GM19395 (cell line): Measurements from ENCODE around the gene SNX1.
A peak's percentile ranks its signal among the peaks of the same experiment; 100 is the strongest.
"Not testable (repeated sequence)": the region's sequence is repeated elsewhere in the genome, so short reads cannot be mapped to it uniquely, and the experiment has no call there.

ENCODE experiments used
- ATAC-seq: cut with Tn5 transposase; IDR thresholded peaks from one replicate; pipeline ENCODE4 v1.9.1; 2021; ENCODE audit warnings: mild to moderate bottlenecking, moderate library complexity; ENCODE audit not compliant: unreplicated experiment

The SNX1 gene

DNA sequence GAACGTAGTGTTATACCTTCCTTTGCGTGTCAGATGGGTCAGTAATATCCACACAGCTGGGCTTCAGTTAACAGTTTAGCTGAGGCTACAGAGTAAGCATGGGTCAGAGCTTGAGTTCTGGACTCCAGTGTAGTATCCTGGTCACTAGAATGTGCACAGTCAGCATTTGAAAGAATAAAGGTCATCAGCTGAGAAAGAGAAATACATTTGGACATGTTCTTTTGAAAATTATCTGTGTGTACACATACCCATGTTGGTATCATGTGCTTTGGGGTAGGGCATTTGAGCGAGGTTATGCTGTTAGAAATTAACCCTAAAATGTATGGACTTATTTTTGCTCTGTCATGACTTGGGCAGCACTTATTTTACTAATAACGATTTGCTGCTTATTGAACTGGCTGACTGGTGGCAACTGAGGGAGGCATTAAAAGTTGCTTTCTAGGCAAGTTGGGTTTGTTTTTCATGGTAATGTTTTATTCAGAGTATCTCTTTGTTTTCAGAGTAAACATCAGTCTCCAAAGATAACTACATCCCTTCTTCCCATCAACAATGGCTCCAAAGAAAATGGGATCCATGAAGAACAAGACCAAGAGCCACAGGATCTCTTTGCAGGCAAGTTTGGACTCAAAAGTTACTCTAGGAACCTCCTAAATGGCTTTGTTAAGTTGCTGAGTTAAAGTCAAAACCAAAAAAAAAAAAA lies 16.4 kb downstream of the SNX1 start:
- no peak for ATAC-seq

DNA sequence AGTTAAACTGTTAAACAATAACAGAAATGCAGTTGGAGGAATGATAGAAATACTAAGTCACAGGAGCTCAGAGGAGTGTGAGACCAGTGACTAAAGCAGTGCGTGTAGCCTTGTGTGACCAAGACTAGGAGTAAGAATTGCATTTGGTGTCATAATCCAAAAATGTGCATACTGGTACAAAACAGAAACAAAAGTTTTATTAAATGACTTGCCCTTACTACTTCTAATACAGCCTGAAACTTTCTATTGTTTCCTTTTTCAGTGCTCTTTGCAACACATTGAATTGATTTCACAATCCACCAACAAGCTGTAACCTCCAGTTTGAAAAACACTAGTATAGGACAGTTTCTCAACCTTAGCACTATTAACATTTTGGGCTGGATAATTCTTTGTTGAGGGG lies 17.1 kb downstream of the SNX1 start:
- no peak for ATAC-seq

DNA sequence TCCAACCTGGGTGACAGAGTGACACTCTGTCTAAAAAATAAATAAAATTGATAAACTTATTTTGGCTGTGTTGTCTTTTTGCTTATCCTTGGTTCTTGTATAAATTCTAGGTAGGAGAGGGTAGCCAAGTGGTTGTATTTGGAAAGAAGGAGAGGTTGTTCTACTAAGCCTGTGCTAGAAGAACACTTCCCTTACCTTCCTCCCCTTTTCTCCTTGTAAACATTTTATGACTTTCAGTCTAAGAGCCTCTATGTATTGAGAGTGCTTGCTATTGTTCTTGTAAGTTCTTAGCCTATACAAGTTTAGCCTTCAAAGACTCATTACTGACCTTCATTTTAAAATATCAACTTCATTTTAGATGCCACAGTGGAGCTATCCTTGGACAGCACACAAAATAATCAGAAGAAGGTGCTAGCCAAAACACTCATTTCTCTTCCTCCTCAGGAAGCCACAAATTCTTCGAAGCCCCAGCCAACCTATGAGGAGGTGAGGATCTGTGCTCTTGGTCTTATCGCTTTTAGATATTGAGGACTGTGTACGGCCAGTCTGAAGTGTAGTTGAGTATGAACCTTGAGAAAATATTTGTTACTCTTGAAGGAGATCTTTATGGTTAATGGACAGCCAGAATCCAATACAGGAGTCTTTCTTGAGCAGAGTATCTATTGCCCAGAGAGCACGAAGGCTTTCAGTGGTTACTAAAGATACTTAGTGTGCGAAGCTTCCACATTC lies 22.1 kb downstream of the SNX1 start:
- ATAC-seq = no peak

GRCh38 chr15:64120322-64120721 lies 24.5 kb downstream of the SNX1 start:
- not testable (repeated sequence) for ATAC-seq

DNA sequence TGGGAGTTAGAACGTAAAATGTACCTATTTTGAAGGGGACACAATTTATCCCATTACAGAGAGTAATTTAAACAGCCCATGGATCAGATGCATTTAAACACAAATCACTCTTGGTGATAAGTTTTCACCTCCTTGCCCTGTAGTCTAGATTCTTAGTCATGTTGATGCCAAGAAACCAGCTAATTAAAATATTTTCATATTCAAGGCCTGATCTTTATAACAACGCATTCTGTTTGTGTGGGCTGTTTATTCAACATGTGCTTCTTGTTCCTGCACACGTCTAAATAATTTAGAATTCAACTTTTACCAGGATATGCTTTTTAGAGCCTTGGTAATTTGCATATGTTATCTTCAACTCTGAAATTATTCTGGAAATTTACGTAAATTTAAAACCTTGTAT lies 25.8 kb downstream of the SNX1 start:
- ATAC-seq = no peak

GRCh38 chr15:64122444-64122843 lies 26.7 kb downstream of the SNX1 start:
- ATAC-seq = no peak

DNA sequence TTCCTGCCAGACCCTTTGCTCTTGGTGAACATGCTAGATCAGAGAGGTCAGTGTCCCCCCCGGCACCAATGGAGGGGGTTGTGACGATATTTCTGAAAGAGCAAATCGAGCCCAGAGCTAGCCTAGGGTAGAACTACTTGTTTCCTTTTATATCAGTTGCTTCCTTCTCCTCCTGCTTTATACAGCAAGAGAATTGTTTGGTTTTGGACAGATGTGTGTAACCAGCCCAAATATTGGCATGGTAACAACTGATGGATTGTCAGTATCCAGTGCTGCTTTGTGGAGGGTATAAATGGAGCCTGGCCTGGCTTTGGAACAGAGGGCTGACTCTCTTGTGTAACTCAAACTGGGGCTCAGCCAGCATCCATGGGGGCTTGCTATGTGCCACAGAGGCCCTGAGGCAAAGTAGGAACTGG lies 27.2 kb downstream of the SNX1 start:
- no peak for ATAC-seq

DNA sequence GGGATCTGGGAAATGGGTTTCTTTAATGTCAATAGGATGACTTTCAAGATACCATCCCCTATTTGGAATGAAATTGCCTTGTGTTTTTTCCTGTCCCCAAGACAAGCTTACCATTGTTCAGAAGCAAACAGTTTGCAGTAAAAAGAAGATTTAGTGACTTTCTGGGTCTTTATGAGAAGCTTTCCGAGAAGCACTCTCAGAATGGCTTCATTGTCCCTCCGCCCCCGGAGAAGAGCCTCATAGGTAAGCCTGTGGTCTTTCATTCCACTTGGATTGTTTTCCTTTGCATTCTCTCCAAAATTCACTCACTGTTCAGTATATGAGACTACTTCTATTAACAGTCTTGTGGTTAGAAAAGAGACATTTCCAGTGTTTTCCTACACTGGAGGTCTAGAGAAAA lies 30.2 kb downstream of the SNX1 start:
- no peak for ATAC-seq

DNA sequence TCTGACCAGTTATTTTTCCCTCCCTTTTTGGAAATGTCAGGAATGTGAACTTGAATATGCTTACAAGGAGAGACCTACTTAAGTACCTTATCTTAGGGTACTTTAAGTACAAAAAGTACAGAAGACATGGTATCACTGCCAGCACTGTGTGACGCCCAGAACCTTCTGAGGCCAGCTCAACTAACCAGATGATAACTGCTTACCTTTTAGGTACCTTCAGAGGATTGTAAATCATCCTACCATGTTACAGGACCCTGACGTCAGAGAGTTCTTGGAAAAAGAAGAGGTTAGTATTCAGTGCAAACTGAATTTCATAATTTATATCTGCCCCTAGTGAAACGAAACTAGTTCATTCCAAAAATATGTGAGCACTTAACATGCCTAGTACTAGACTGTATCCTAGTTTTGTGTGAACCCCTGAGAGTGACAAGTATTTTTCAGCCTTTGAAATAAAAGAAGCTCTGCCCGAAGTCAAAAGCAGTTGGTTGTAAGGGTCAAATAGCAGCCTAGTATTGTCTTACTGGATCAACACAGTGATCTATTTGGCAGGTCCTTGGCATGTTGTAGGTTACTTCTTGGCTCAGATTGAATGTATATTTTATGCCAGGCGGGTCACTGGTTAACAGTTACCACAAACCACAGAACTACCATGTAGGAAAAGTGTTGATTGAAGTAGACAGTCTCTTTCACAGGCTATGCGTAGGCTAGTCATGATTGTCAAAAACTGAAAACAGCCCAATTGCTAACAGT lies 31.9 kb downstream of the SNX1 start:
- no peak for ATAC-seq

DNA sequence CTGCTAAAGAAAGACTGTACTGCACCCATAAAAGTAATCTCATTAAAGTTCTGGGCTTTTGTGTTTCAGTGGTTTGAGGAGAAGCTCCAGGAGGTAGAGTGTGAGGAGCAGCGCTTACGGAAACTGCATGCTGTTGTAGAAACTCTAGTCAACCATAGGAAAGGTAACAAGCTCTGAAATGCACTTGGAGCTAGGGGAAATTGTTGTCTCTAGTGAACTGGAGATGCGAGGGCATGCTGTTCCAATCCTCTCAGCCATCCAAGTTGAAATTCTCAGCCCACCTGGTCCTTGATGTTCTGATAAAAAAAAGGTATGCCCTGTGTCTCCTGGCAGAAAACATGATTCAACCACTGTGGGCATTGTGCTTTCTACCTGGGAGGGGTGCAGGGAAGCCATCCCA lies 34.4 kb downstream of the SNX1 start:
- ATAC-seq = no peak

DNA sequence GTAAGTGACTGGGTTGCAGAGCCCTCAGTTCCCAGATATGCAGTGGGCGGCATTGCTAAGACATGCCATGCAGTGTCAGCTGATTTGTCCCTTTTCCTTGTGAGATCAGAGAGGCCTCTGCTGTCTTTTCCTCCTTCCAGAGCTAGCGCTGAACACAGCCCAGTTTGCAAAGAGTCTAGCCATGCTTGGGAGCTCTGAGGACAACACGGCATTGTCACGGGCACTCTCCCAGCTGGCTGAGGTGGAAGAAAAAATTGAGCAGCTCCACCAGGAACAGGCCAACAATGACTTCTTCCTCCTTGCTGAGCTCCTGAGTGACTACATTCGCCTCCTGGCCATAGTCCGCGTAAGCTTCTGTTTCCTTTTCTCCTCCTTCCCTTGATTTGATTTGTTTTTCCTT lies 35.8 kb downstream of the SNX1 start:
- no peak for ATAC-seq

DNA sequence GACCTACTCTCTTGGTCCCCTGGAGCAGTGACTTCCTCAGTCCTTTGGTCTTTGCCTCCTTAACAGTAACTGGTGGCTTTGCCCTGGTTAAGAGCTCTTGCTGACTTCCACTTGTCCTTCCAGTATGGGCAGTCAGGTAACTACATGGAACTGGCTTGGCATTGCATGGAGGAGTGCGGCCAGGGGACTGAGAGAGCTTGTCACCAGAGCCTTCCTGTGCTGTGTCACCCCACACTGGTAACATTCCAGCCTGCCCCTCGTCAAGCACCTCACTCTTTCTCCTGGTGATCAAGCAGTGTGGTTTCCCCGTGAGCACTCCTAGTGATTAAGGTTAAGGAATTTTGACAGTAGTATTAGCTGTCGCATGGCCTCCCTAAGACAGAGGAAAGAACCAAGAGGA lies 36.4 kb downstream of the SNX1 start:
- ATAC-seq = no peak

DNA sequence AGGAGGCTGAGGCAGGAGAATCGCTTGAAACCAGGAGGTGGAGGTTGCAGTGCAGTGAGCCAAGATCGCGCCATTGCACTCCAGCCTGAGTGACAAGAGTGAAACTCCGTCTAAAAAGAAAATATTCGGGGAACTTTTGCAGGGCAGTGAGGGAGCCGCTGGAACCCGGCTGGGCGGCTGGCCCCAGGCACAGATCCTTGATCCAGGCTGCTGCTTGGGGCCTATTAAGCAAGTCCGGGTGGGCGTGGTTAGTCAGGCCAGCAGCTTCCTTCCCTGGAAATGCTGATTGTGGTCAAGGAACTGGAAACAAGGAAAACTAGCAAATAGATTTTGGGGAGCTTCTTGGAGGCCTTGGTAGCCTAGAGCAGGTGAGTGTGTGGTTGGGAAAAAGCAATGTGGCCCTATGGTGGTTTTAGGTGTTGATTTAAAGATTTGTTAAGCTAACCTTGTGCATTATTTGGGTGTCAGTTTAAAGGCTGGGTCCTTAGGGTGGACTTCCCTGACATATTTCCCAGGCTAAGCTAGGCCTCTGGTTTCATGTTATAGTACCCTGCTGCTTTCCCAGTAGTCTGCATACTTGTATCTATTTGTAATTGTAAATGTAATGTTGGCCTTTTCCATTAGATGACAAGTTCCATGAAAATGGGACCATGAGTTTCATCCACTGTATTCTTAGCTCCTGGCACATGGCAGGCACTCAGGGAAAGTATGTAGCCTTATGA lies 38.0 kb downstream of the SNX1 start:
- no peak for ATAC-seq

DNA sequence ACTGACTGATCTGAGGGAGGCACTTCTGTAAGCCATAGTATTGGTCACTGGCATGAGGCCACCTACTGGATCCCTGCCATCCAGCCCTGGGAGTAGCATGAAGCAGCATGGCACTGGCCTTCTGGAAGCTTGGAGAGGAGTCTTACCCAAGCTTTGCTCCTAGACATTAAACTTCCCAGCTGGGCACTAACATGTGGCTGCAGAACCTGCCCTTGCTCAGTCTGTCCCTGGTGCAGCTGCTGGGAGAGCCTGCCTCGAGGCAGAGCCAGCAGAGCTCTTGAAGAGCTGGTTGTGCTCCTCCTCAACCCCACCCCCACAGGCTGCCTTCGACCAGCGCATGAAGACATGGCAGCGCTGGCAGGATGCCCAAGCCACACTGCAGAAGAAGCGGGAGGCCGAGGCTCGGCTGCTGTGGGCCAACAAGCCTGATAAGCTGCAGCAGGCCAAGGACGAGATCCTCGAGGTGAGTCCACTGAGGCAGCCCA lies 38.6 kb downstream of the SNX1 start:
- ATAC-seq = no peak

- ATAC-seq = no peak
Measured at GRCh38 chr15:64136347-64136746, 40.6 kb downstream of the SNX1 start.

GRCh38 chr15:64137226-64137833 lies 41.5 kb downstream of the SNX1 start:
- no peak for ATAC-seq

DNA sequence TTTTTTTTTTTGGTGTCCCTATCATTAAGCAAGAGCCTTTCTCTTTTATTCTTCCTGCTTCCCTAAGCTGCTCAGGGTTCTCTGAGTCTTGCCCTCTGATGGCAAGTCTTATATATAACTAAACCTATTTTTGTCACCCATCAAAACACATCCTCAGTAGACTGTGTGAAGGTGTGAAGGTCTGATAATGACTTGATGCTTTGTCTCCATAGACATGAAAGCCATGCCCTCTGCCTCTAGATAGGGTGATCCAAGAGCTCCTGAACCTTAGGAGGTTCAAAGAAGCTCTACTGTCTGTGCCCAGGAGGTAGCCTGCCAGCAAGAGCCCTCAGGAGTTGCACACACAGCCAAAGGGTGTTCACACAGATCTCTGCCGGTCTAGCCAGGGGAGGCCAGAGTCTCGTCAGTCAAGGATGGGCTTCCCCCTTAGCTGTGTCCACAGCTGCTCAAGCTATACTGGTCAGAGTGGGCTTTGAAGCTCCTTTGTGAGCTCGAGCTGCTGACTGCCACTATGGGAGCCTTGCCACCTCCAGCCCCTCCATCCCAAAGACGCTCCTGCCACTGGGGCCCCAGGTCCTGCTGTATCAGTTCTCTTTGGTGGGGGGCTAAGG lies 42.7 kb downstream of the SNX1 start:
- ATAC-seq = no peak

DNA sequence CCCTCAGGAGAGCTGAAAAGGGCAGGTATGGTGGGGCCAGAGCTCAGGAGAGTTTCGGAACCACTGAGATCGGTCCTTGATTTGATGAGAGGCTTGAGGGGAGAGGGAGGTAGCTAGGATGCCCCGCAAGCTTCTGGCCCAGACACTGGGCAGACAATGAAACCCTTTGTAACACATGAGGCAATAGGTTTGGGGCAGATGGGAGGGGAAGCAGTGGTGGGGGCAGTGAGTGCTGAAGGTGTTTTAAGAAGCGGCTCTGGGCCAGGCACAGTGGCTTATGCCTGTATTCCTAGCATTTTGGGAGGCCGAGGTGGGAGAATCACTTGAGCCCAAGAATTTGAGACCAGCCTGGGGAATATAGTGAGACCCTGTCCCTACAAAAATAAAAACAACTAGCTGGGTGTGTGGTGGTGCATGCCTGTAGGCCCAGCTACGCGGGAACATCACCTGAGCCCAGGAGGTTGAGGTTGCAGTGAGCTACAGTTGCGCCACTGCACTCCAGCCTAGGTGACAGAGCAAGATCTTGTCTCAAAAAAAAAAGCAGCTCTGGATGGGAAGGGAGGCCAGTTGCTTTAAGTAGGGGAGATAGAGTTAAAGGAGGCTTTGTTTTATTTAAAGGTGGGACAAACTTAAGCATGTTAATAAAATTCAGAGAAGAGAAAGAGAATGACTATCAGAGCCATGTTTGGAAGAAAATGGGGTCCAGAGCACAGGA lies 46.2 kb downstream of the SNX1 start:
- no peak for ATAC-seq

DNA sequence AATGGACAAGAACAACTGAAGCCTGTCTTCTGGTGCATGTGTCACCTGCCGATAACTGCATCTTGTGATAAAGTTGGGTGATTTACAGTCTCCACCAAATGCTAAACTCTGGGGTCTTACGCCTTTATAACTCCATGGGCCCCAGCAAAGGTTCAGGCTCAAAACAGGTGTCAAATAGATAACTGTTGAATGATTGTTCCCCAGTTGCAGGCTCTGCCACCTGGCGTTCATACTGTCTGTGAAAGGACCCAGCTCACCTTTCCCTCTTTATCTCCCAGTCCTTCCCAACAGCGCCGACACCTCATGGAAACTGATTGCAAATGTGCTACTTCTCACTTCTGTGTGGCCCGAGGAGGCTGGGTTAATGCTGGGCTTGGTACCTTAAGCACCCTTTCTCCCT lies 47.5 kb downstream of the SNX1 start:
- no peak for ATAC-seq

GRCh38 chr15:64144192-64144564 lies 48.4 kb downstream of the SNX1 start:
- peak; percentile 24 for ATAC-seq
